Type B pancreatic cell (in vitro differentiated cells): Measurements from ENCODE around the gene LRP2. TPM values are rescaled to one million over a fixed set of nuclear protein-coding genes. Genes with fewer than 3 reads are reported as not detected.

Experiments
- DNase-seq: peaks from one replicate; pipeline ENCODE4 v3.0.0; 2021; ENCODE audit warnings: mixed read lengths; ENCODE audit not compliant: unreplicated experiment; ENCODE audit errors: extremely low spot score
- H3K27ac Mint-ChIP-seq: 2 replicates; pipeline ENCODE4 v1.8.0; 2021; ENCODE audit warnings: mild to moderate bottlenecking, mixed read lengths
- H3K27me3 Mint-ChIP-seq: 2 replicates; pipeline ENCODE4 v1.8.0; 2021; ENCODE audit warnings: mixed read lengths
- H3K36me3 Mint-ChIP-seq: 2 replicates; pipeline ENCODE4 v1.8.0; 2021; ENCODE audit warnings: mixed read lengths
- H3K4me1 Mint-ChIP-seq: one replicate; pipeline ENCODE4 v1.8.0; 2021; ENCODE audit warnings: mixed read lengths; ENCODE audit not compliant: unreplicated experiment
- H3K4me3 Mint-ChIP-seq: 2 replicates; pipeline ENCODE4 v1.8.0; 2021; ENCODE audit warnings: mild to moderate bottlenecking, mixed read lengths
- H3K9me3 Mint-ChIP-seq: 2 replicates; pipeline ENCODE4 v1.8.0; 2021; ENCODE audit warnings: mixed read lengths
- total RNA-seq: library from RNA; stranded (reverse); gene quantifications from 2 replicates; pipeline ENCODE4 v1.2.1, GENCODE V29; 2021; ENCODE audit warnings: low replicate concordance
- TF ChIP-seq, protein P1 (sequence below): fragments of 200-600 bp; sonication (generic); conservative IDR thresholded peaks from 2 replicates; pipeline ENCODE4 v1.5.0; 2021; ENCODE audit warnings: antibody characterized with exemption, mild to moderate bottlenecking

The LRP2 gene
- total RNA-seq, 1 donor from 2014 or later = 22.7 TPM

DNA sequence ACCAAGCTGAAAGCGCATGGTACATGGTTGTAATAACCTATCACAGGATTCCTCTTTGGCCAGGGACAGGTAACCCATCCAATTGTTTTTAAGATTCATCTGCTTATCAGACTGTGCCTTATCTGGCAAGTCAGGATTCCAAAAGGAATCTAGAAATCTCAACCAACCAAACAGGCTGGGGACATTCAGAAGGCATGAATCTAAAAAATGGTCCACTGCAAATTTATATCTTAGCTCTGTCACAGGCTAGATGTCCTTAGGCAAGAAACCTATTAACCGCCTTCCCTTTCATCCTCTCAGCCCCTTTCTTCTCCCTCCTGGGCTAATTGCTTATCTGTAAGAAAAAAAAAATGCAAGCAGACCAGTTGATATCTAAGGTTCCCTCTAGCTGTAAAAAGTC, 4.3 kb downstream of the LRP2 start:
- H3K4me1 Mint-ChIP-seq = peaks cover 22% of the 10 kb centered on the region
- DNase-seq = no peak
- peaks cover 38% of the 10 kb centered on the region for H3K27me3 Mint-ChIP-seq
- TF ChIP-seq, protein P1, sequence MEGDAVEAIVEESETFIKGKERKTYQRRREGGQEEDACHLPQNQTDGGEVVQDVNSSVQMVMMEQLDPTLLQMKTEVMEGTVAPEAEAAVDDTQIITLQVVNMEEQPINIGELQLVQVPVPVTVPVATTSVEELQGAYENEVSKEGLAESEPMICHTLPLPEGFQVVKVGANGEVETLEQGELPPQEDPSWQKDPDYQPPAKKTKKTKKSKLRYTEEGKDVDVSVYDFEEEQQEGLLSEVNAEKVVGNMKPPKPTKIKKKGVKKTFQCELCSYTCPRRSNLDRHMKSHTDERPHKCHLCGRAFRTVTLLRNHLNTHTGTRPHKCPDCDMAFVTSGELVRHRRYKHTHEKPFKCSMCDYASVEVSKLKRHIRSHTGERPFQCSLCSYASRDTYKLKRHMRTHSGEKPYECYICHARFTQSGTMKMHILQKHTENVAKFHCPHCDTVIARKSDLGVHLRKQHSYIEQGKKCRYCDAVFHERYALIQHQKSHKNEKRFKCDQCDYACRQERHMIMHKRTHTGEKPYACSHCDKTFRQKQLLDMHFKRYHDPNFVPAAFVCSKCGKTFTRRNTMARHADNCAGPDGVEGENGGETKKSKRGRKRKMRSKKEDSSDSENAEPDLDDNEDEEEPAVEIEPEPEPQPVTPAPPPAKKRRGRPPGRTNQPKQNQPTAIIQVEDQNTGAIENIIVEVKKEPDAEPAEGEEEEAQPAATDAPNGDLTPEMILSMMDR = no peak
- no peaks in the 10 kb centered on the region for H3K9me3 Mint-ChIP-seq
- no peak overlapping the region for H3K4me3 Mint-ChIP-seq
- no peaks in the 10 kb centered on the region for H3K36me3 Mint-ChIP-seq
- no peak overlapping the region for H3K27ac Mint-ChIP-seq

GRCh38 chr2:169354244-169354643, 8.1 kb downstream of the LRP2 start:
- Mint-ChIP-seq H3K36me3 (no peaks in the 10 kb centered on the region), H3K9me3 (no peaks in the 10 kb centered on the region), H3K4me3 (no peak overlapping the region), H3K27ac (no peak overlapping the region), H3K27me3 (peaks cover 8% of the 10 kb centered on the region), H3K4me1 (peaks cover 11% of the 10 kb centered on the region)
- TF ChIP-seq, protein P1 = no peak
- no peak for DNase-seq

GRCh38 chr2:169351725-169352124, 10.6 kb downstream of the LRP2 start:
- H3K27ac Mint-ChIP-seq = no peak overlapping the region
- H3K4me3 Mint-ChIP-seq = no peak overlapping the region
- H3K36me3 Mint-ChIP-seq = no peaks in the 10 kb centered on the region
- no peaks in the 10 kb centered on the region for H3K27me3 Mint-ChIP-seq
- peaks cover 11% of the 10 kb centered on the region for H3K4me1 Mint-ChIP-seq
- TF ChIP-seq, protein P1 = no peak
- H3K9me3 Mint-ChIP-seq = no peaks in the 10 kb centered on the region
- DNase-seq = no peak

DNA sequence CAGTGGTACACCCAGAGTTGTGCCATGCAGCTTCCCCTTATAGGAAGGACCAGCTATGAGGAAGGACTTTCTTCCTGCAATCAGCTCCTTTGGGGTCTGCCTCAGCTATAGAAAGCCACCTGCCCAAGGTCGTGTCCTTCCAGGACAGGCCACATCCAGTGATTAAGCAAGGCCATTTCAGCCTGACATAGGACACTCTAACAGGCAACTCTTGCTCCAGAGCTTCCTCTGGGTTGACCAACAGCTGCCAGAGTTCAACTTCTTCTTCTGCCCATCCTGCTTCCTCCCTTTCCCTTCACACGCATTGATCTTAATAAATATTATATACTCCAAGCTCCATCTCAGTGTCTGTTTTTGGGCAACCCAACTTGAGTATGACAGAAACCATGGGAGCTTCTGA, 12.8 kb downstream of the LRP2 start:
- Mint-ChIP-seq H3K4me1 (peaks cover 14% of the 10 kb centered on the region), H3K27me3 (no peaks in the 10 kb centered on the region), H3K36me3 (no peaks in the 10 kb centered on the region), H3K27ac (no peak overlapping the region), H3K9me3 (no peaks in the 10 kb centered on the region), H3K4me3 (no peak overlapping the region)
- no peak for DNase-seq
- TF ChIP-seq, protein P1 = no peak

DNA sequence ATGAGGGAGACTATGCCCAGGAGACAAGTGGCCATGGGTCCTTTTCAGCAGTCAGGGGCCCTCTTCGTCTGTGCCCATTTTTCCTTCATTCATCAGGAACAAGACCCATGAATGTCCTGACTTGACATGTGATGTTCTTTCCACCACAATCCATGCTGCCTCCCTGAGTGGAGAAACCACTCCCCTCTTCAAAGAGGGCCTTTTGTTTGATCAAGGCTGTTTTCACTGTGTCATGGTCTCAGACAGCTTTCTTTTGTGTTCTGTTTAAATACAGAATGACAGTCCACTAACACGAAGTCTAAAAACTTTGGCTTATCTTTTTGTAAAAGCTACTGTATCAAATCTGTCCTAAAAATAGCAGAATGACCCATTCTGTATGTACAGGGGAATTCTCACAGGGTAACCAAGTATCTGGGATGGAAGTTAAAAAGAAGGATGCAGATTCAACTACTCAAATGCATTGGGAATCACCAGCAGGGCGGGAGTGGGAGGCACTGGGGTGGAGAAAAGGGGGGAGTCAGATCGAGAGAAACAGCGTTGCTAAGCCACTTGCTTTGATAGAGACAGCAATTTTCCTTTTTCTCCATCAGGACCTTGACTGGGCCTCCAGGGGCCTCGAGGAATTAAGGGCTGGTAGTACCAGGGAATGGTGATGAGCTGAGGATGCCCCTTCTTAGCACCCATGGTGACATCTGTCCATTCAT, 13.9 kb downstream of the LRP2 start:
- Mint-ChIP-seq H3K27ac (no peak overlapping the region), H3K36me3 (no peaks in the 10 kb centered on the region)
- no peak for DNase-seq

More for the DNA sequence above, 13.9 kb downstream of the LRP2 start:
- Mint-ChIP-seq H3K4me3 (no peak overlapping the region), H3K9me3 (no peaks in the 10 kb centered on the region), H3K27me3 (no peaks in the 10 kb centered on the region), H3K4me1 (peaks cover 13% of the 10 kb centered on the region)
- TF ChIP-seq, protein P1 = no peak
